Activated naive CD4-positive, alpha-beta T cell treated with anti-CD3 and anti-CD28 coated beads, Interleukin-2, amount 10 ng/mL, durations not matched to agents 7 days and 5 days (primary cell): Measurements from ENCODE around the gene TAS2R8.
"Not testable (repeated sequence)": the region's sequence is repeated elsewhere in the genome, so short reads cannot be mapped to it uniquely, and the experiment has no call there.

Source experiments
- CTCF ChIA-PET: fragments of 350-600 bp; sonication (Branson Sonifier 250); formaldehyde crosslinking; loops from one replicate; lab custom pipeline; 2021; ENCODE audit warnings: antibody characterized with exemption; lab: Charles Lee
- DNase-seq: peaks from one replicate; pipeline ENCODE4 v3.0.0-alpha.2; 2020
- H3K27ac Mint-ChIP-seq: one replicate; pipeline ENCODE4 v1.8.0; 2021; ENCODE audit warnings: mild to moderate bottlenecking, moderate library complexity, mixed read lengths
- H3K27me3 Mint-ChIP-seq: one replicate; pipeline ENCODE4 v1.8.0; 2021; ENCODE audit warnings: mild to moderate bottlenecking, mixed read lengths
- H3K36me3 Mint-ChIP-seq: one replicate; pipeline ENCODE4 v1.8.0; 2021; ENCODE audit warnings: mixed read lengths
- H3K4me1 Mint-ChIP-seq: one replicate; pipeline ENCODE4 v1.8.0; 2021; ENCODE audit warnings: mixed read lengths
- H3K4me3 Mint-ChIP-seq: one replicate; pipeline ENCODE4 v1.8.0; 2021; ENCODE audit warnings: mild to moderate bottlenecking, moderate library complexity, mixed read lengths
- H3K9me3 Mint-ChIP-seq: one replicate; pipeline ENCODE4 v1.8.0; 2021; ENCODE audit warnings: mixed read lengths

Gene TAS2R8

DNA sequence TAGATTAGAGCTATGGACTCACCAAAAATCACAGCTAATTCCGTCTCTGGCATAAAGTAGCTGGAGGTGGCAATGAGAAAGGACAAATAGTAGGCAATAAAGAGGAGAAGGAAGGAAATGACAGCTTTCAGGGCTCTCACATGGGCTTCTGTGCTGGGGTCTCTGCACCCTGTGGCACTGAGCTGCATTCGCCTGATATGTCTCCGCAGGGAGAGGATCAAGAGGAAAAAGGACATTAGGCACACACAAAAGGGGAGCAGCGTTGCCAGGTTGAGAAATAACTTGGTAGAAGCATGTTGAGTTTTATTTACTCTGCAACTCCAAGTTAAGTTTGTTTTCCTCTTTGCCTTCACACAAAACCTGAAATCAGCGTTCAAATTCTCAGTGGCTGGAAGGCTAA, 5.3 kb downstream of the TAS2R8 start:
- no peaks in the 10 kb centered on the region for H3K9me3 Mint-ChIP-seq
- CTCF ChIA-PET, result no interaction called here
- no peak overlapping the region for H3K4me3 Mint-ChIP-seq
- no peaks in the 10 kb centered on the region for H3K36me3 Mint-ChIP-seq
- H3K4me1 Mint-ChIP-seq, result no peaks in the 10 kb centered on the region
- H3K27me3 Mint-ChIP-seq, result peaks cover 7% of the 10 kb centered on the region
- DNase-seq, result no peak
- no peak overlapping the region for H3K27ac Mint-ChIP-seq

DNA sequence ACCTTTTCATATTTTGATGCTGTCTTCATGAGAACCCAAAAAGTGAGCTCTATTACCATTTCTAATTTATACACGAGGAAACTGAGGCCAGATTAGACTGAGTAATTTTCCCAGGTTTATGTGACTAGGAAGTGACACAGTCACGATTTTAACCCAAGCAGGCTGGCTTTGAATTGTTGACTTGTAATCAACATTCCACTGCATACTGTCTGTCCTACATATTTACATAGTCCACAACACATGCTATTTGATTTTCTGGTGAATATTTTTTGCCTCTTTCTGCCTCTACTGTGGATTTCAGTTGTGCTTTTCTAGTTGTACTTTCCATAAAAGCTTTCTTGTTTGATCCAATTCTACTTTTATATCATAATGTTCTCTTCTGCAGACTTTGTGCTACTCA, 12.9 kb downstream of the TAS2R8 start:
- CTCF ChIA-PET, result no interaction called here
- Mint-ChIP-seq H3K36me3 (no peaks in the 10 kb centered on the region), H3K27me3 (peaks cover 3% of the 10 kb centered on the region)

DNA sequence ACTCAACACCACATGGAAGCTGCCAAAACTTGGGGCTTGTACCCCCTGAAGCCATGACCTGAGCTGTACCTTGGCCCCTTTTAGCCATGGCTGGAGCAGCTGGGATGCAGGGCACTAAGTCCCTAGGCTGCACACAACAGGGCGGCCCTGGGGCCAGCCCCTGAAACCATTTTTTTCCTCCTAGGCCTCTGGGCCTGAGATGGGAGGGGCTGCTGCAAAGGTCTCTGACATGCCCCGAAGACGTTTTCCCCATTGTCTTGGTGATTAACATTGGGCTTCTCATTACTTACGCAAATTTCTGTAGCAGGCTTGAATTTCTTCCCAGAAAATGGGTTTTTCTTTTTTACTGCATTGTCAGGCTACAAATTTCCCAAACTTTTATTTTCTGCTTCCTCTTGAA, 15.3 kb downstream of the TAS2R8 start:
- H3K9me3 Mint-ChIP-seq, H3K27me3 Mint-ChIP-seq, H3K27ac Mint-ChIP-seq, CTCF ChIA-PET, DNase-seq, H3K4me1 Mint-ChIP-seq, H3K4me3 Mint-ChIP-seq, H3K36me3 Mint-ChIP-seq: not testable (repeated sequence)

More for the DNA sequence above, 12.9 kb downstream of the TAS2R8 start:
- no peak overlapping the region for H3K4me3 Mint-ChIP-seq
- H3K27ac Mint-ChIP-seq, result no peak overlapping the region
- no peak for DNase-seq
- no peaks in the 10 kb centered on the region for H3K4me1 Mint-ChIP-seq
- H3K9me3 Mint-ChIP-seq, result no peaks in the 10 kb centered on the region

DNA sequence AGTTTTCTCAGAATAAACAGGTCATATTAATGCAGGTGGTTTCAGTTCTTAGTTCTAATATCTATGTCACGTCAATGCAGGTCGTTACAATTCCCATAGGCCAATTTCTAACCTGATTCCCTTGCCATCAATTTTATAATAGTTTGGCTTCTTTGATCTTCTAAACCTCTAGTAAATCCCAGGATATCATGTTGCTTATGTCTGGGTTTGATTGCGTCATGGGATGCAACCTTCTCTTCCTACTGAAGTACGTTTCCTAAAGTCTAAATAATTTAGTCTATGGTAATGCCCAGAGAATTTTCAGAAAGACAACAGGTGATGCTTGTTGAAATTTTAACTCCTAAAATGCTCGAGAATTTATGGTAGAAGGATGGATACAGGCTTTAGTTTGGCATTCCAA, 23.8 kb downstream of the TAS2R8 start:
- H3K4me3 Mint-ChIP-seq, result no peak overlapping the region
- CTCF ChIA-PET, result interaction anchor here (1.2 kb wide), 1 partner anchor 12 kb away, joined by 4 read pairs; no protein-coding TSS in a partner anchor
- no peaks in the 10 kb centered on the region for H3K9me3 Mint-ChIP-seq

DNA sequence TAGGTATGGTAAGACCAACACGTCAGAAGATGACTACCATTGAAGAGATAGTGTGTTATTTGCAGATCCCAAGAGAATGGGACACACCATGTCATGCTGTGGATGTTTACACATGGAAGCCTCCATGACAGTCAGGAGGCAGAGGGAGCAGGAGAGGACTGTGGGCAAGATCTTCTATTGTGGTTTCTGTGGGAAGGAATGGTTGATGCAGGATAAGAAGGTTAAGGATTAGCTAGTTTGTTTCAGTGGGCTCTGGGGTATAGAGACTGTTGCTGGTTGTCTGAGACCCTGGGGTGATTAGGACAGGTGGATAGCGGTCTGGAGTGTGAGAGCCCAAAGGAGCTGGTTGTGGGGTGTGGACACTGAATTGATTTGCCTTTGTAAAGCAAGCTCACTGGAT, 28.0 kb downstream of the TAS2R8 start:
- CTCF ChIA-PET, result interaction anchor here (0.7 to 2.1 kb wide), 3 partner anchors 8 to 709 kb away, joined by 3 to 6 read pairs (median 6); no protein-coding TSS in a partner anchor
- DNase-seq, result no peak

More for the DNA sequence above, 23.8 kb downstream of the TAS2R8 start:
- H3K4me1 Mint-ChIP-seq, result no peaks in the 10 kb centered on the region
- H3K27ac Mint-ChIP-seq, result no peak overlapping the region
- H3K27me3 Mint-ChIP-seq, result peaks cover 9% of the 10 kb centered on the region
- no peak for DNase-seq
- no peaks in the 10 kb centered on the region for H3K36me3 Mint-ChIP-seq

DNA sequence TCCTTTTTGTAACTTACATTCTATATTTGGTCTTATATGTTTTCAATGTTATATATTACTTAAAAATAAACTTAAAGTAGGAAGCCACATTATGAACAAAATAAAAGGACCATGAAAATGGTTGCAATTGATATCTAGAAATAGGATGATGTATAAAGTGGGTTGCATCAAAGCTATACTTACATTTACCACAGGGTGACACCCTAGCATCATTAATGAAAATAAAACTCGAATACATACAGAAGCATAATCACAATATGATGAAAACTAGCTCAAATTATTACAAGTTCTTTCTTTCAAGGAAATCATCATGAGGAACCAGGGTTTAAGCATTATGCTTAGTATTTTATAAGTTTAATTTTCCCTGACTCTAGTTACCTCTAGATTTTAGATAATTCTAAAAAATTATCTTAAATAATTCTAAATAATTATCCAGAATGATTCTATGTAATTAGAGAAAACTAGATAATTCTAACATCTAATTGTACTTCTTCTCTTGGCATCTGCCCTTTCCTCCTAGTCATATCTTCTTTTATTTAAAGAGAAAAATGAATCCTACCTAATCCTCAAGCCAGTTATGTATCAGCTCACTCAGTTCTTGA, 35.9 kb downstream of the TAS2R8 start:
- H3K27me3 Mint-ChIP-seq, result peaks cover 23% of the 10 kb centered on the region
- CTCF ChIA-PET, result interaction anchor here (0.6 to 3.2 kb wide), 10 partner anchors 9 to 718 kb away, joined by 3 to 28 read pairs (median 4); no protein-coding TSS in a partner anchor
- no peak overlapping the region for H3K4me3 Mint-ChIP-seq
- DNase-seq, result no peak
- H3K27ac Mint-ChIP-seq, result no peak overlapping the region
- H3K36me3 Mint-ChIP-seq, result no peaks in the 10 kb centered on the region
- no peaks in the 10 kb centered on the region for H3K4me1 Mint-ChIP-seq
- no peaks in the 10 kb centered on the region for H3K9me3 Mint-ChIP-seq

More for the DNA sequence above, 28.0 kb downstream of the TAS2R8 start:
- Mint-ChIP-seq H3K27me3 (peaks cover 11% of the 10 kb centered on the region), H3K27ac (no peak overlapping the region), H3K9me3 (no peaks in the 10 kb centered on the region), H3K4me1 (no peaks in the 10 kb centered on the region), H3K36me3 (no peaks in the 10 kb centered on the region), H3K4me3 (no peak overlapping the region)

DNA sequence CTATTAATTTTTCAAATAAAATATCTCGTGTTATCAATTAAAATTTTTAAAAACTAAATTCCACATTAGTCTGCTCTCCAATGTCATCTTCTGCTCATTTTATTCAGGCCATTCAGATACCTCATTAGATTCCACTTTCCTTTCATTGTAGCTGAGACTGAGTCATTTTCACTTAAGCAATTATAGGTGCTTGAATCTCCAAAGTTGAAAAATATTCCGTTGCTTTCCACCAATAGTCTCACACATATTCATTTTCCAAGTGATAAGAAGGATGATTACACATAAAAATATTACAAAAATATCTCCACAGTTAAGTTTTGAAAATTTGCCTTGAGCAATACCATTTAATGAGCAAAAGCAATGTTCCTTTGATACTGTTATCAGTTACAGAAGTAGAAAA, 47.4 kb downstream of the TAS2R8 start:
- peaks cover 17% of the 10 kb centered on the region for H3K27me3 Mint-ChIP-seq
- CTCF ChIA-PET, result no interaction called here
- no peak overlapping the region for H3K27ac Mint-ChIP-seq
- H3K4me1 Mint-ChIP-seq, result no peaks in the 10 kb centered on the region
- no peaks in the 10 kb centered on the region for H3K36me3 Mint-ChIP-seq
- peaks cover 11% of the 10 kb centered on the region for H3K9me3 Mint-ChIP-seq
- DNase-seq, result no peak
- H3K4me3 Mint-ChIP-seq, result no peak overlapping the region

DNA sequence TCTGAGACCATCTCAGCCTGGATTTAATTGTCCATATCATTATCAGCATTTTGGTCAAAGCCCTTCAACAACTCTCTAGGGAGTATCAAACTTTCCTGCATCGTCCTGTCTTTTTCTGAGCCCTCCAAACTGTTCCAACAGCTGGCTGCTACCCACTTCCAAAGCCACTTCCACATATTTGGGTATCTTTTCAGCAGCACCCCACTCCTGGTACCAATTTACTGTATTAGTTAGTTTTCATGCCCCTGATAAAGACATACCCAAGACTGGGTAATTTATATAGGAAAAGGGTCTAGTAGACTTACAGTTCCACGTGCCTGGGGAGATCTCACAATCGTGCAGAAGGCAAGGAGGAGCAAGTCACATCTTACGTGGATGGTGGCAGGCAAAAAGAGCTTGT, 50.9 kb downstream of the TAS2R8 start:
- Mint-ChIP-seq H3K4me3 (no peak overlapping the region), H3K36me3 (no peaks in the 10 kb centered on the region), H3K9me3 (peaks cover 11% of the 10 kb centered on the region), H3K4me1 (no peaks in the 10 kb centered on the region), H3K27me3 (peaks cover 17% of the 10 kb centered on the region), H3K27ac (no peak overlapping the region)
- DNase-seq, result no peak
- CTCF ChIA-PET, result no interaction called here
